Body of pancreas (tissue), 4 donors: ENCODE results near the gene DNAH8.

Experiments used
- CTCF ChIP-seq, 7 experiments: fragments of 450-650 bp in 4 of 7; fragments of 200-600 bp in 3 of 7; sonication (generic) in 3 of 7; IDR thresholded peaks; one replicate each; pipeline ENCODE4 v1.5.1; 2016 to 2019; ENCODE audit warnings: antibody characterized with exemption in 7 of 7
- POLR2A ChIP-seq, 3 donors: fragments of 450-650 bp; IDR thresholded peaks; one replicate each; pipeline ENCODE4 v1.6.1; 2016; ENCODE audit warnings: antibody characterized with exemption in 3 of 3, mild to moderate bottlenecking in 2 of 3

GRCh38 chr6:38852215-38852614 is 137.1 kb downstream of the DNAH8 start:
- TF ChIP-seq POLR2A (IDR thresholded peaks at IDR 0.05): no peak
- TF ChIP-seq CTCF (IDR thresholded peaks at IDR 0.05): no peak
